Upper lobe of left lung (tissue), 6 donors: ENCODE results near the gene SGIP1. TPM values are rescaled to one million over a fixed set of nuclear protein-coding genes. Genes with fewer than 3 reads are reported as not detected.

ENCODE experiments used
- ATAC-seq, 2 donors: fragments of 200-7000 bp; cut with Tn5 transposase; one replicate each; pipeline ENCODE4 v1.9.1; 2022; ENCODE audit warnings: mild to moderate bottlenecking in 2 of 2, moderate library complexity in 2 of 2; ENCODE audit not compliant: low FRiP score in 2 of 2
- DNase-seq, 2 donors: peaks; one replicate each; pipeline ENCODE4 v3.0.0-alpha.2; 2019 to 2020
- H3K27ac ChIP-seq, 4 donors: fragments of 200-600 bp; sonication (generic); one replicate each; pipeline ENCODE4 v1.5.1; 2016 to 2019
- H3K27me3 ChIP-seq, 4 donors: fragments of 200-600 bp; sonication (generic); one replicate each; pipeline ENCODE4 v1.5.1; 2017 to 2019
- H3K36me3 ChIP-seq, 4 donors: fragments of 200-600 bp; sonication (generic); one replicate each; pipeline ENCODE4 v1.5.1; 2016 to 2019
- H3K4me1 ChIP-seq, 4 donors: fragments of 200-600 bp; sonication (generic); one replicate each; pipeline ENCODE4 v1.5.1; 2018 to 2019
- H3K4me3 ChIP-seq, 4 donors: fragments of 200-600 bp; sonication (generic); one replicate each; pipeline ENCODE4 v1.5.1; 2017 to 2019; ENCODE audit warnings: mild to moderate bottlenecking in 2 of 4, moderate library complexity in 1 of 4
- H3K9me3 ChIP-seq, 4 donors: fragments of 200-600 bp; sonication (generic); one replicate each; pipeline ENCODE4 v1.5.1; 2018 to 2019
- CTCF ChIP-seq, 6 experiments: fragments of 450-650 bp in 4 of 6; fragments of 200-600 bp in 2 of 6; sonication (generic) in 2 of 6; IDR thresholded peaks; one replicate each; pipeline ENCODE4 v1.5.1; 2016 to 2019; ENCODE audit warnings: antibody characterized with exemption in 6 of 6
- EP300 ChIP-seq, 4 donors: sonication (generic); formaldehyde crosslinking; IDR thresholded peaks; one replicate each; pipeline ENCODE4 v1.5.1; 2017; ENCODE audit warnings: antibody characterized with exemption in 4 of 4, control low read depth in 2 of 4
- POLR2A ChIP-seq, 4 donors: fragments of 450-650 bp; IDR thresholded peaks; one replicate each; pipeline ENCODE4 v1.5.1; 2016 to 2017; ENCODE audit warnings: antibody characterized with exemption in 4 of 4, mild to moderate bottlenecking in 2 of 4
- POLR2AphosphoS5 ChIP-seq, 2 donors: sonication (generic); formaldehyde crosslinking; IDR thresholded peaks; one replicate each; pipeline ENCODE4 v1.5.1; 2017; ENCODE audit warnings: antibody characterized with exemption in 2 of 2
- WGBS, 2 donors: methylation state at CpG; one replicate each; pipeline ENCODE4 v1.1.5; 2017 to 2018; 5-methylcytosine and 5-hydroxymethylcytosine counted together
- total RNA-seq, 6 donors: library from RNA; depleted of rRNA in 4 of 6; stranded (reverse); fragments of >200 nt in 4 of 6; gene quantifications; one replicate each; pipeline versions ENCODE4 v1.1.0 to v1.2.1, GENCODE V29; 2016 to 2021
- donor health status: DM: no; HTN: no; CAD: no; lungs with moderate emphysema.
- donor health status: DM: no; HTN: yes; CAD: no; lungs with severe emphysema.

Gene SGIP1
- total RNA-seq, 6 donors from 2014 or later: 5.8 to 29.3 (median 10.0) TPM

GRCh38 chr1:66686406-66686805 lies 152.5 kb downstream of the SGIP1 start:
- Histone ChIP-seq H3K27ac (no peak overlapping the region), H3K4me1 (no peaks in the 10 kb centered on the region), H3K4me3 (no peak overlapping the region), H3K9me3 (no peaks in the 10 kb centered on the region), H3K27me3 (no peaks in the 10 kb centered on the region), H3K36me3 (no peaks in the 10 kb centered on the region)
- ATAC-seq (no peak), DNase-seq (no peak)
- TF ChIP-seq EP300 (IDR thresholded peaks at IDR 0.05) (no peak), POLR2A (IDR thresholded peaks at IDR 0.05) (no peak), CTCF (IDR thresholded peaks at IDR 0.05) (no peak), POLR2AphosphoS5 (IDR thresholded peaks at IDR 0.05) (no peak)
- WGBS, 2 donors: 90 to 92% methylated on average over 3 of the region's 3 CpGs

- Histone ChIP-seq H3K9me3 (no peaks in the 10 kb centered on the region), H3K4me3 (no peak overlapping the region), H3K27ac (no peak overlapping the region), H3K27me3 (no peaks in the 10 kb centered on the region), H3K36me3 (no peaks in the 10 kb centered on the region), H3K4me1 (peaks cover 0 to 1% (median 0%) of the 10 kb centered on the region in 4 donors)
- no peak for TF ChIP-seq CTCF (IDR thresholded peaks at IDR 0.05)
- TF ChIP-seq POLR2A (IDR thresholded peaks at IDR 0.05): no peak
- no peak for TF ChIP-seq POLR2AphosphoS5 (IDR thresholded peaks at IDR 0.05)
- TF ChIP-seq EP300 (IDR thresholded peaks at IDR 0.05): no peak
- WGBS, 2 donors: 85 to 94% methylated on average over 2 of the region's 2 CpGs
- DNase-seq: no peak
- ATAC-seq: no peak
These were observed 153.4 kb downstream of the SGIP1 start for GRCh38 chr1:66687358-66687757.

- H3K4me1 ChIP-seq: peaks cover 0 to 6% (median 5%) of the 10 kb centered on the region in 4 donors
- H3K9me3 ChIP-seq: no peaks in the 10 kb centered on the region
- H3K27me3 ChIP-seq: no peaks in the 10 kb centered on the region
- H3K27ac ChIP-seq: no peak overlapping the region
- no peak for TF ChIP-seq CTCF (IDR thresholded peaks at IDR 0.05)
- TF ChIP-seq POLR2A (IDR thresholded peaks at IDR 0.05): no peak
- no peak for TF ChIP-seq EP300 (IDR thresholded peaks at IDR 0.05)
- no peak for TF ChIP-seq POLR2AphosphoS5 (IDR thresholded peaks at IDR 0.05)
- H3K36me3 ChIP-seq: no peaks in the 10 kb centered on the region
- ATAC-seq (no peak), DNase-seq (no peak)
- 70% methylated on average over 7 of the region's 7 CpGs for WGBS, 2 donors
- H3K4me3 ChIP-seq: no peak overlapping the region
These were observed 156.9 kb downstream of the SGIP1 start for GRCh38 chr1:66690666-66691381.

- H3K9me3 ChIP-seq: no peaks in the 10 kb centered on the region
- TF ChIP-seq POLR2A (IDR thresholded peaks at IDR 0.05) (no peak), EP300 (IDR thresholded peaks at IDR 0.05) (no peak), POLR2AphosphoS5 (IDR thresholded peaks at IDR 0.05) (no peak)
- H3K36me3 ChIP-seq: no peaks in the 10 kb centered on the region
- ATAC-seq (no peak), DNase-seq (no peak)
- no peaks in the 10 kb centered on the region for H3K27me3 ChIP-seq
- no peak overlapping the region for H3K27ac ChIP-seq
- 87 to 91% methylated on average over 3 of the region's 3 CpGs for WGBS, 2 donors
- peaks cover 0 to 6% (median 5%) of the 10 kb centered on the region in 4 donors for H3K4me1 ChIP-seq
- no peak overlapping the region for H3K4me3 ChIP-seq
These were observed 158.7 kb downstream of the SGIP1 start for GRCh38 chr1:66692681-66693080.

- TF ChIP-seq POLR2A (IDR thresholded peaks at IDR 0.05) (no peak), POLR2AphosphoS5 (IDR thresholded peaks at IDR 0.05) (no peak), CTCF (IDR thresholded peaks at IDR 0.05) (no peak)
- Histone ChIP-seq H3K27me3 (no peaks in the 10 kb centered on the region), H3K9me3 (no peaks in the 10 kb centered on the region), H3K27ac (no peak overlapping the region), H3K36me3 (no peaks in the 10 kb centered on the region), H3K4me1 (peaks cover 0 to 6% (median 5%) of the 10 kb centered on the region in 4 donors), H3K4me3 (no peak overlapping the region)
- no peak for DNase-seq
- ATAC-seq: no peak
These were observed 159.9 kb downstream of the SGIP1 start for GRCh38 chr1:66693856-66694255.
